Testis (tissue), 3 donors: ENCODE results near the gene GPR152. TPM values are rescaled to one million over a fixed set of nuclear protein-coding genes. Genes with fewer than 3 reads are reported as not detected.
"Not testable (repeated sequence)": the region's sequence is repeated elsewhere in the genome, so short reads cannot be mapped to it uniquely, and the experiment has no call there.

Experiments used
- DNase-seq: peaks from one replicate; pipeline ENCODE4 v3.0.0-alpha.2; 2019
- H3K27ac ChIP-seq, 2 donors: fragments of 200-600 bp; sonication (generic); one replicate each; pipeline ENCODE4 v1.5.1; 2019
- H3K27me3 ChIP-seq: fragments of 200-600 bp; sonication (generic); one replicate; pipeline ENCODE4 v1.5.1; 2019
- H3K36me3 ChIP-seq: fragments of 200-600 bp; sonication (generic); one replicate; pipeline ENCODE4 v1.5.1; 2017; ENCODE audit warnings: low read depth; ENCODE audit errors: missing control alignments
- H3K4me1 ChIP-seq: fragments of 200-600 bp; sonication (generic); one replicate; pipeline ENCODE4 v1.5.1; 2019
- H3K4me3 ChIP-seq, 2 donors: fragments of 200-600 bp; sonication (generic); one replicate each; pipeline ENCODE4 v1.5.1; 2017 to 2019
- H3K9me3 ChIP-seq: fragments of 200-600 bp; sonication (generic); one replicate; pipeline ENCODE4 v1.5.1; 2017
- CTCF ChIP-seq, 3 experiments: fragments of 450-650 bp in 2 of 3; fragments of 200-600 bp in 1 of 3; sonication (generic) in 1 of 3; IDR thresholded peaks; one replicate each; pipeline ENCODE4 v1.5.1; 2016 to 2019; ENCODE audit warnings: antibody characterized with exemption in 3 of 3, mild to moderate bottlenecking in 2 of 3, moderate library complexity in 1 of 3
- POLR2A ChIP-seq: fragments of 450-650 bp; IDR thresholded peaks from one replicate; pipeline ENCODE4 v1.6.1; 2017; ENCODE audit warnings: antibody characterized with exemption, mild to moderate bottlenecking, moderate library complexity
- WGBS, 2 donors: methylation state at CpG; one replicate each; pipeline ENCODE4 v1.1.5; 2018; 5-methylcytosine and 5-hydroxymethylcytosine counted together
- intact Hi-C: fragments of 100-400 bp; cut with DNase I; formaldehyde crosslinking; loops from one replicate; pipeline ENCODE4 v1.15.1; 2023; ENCODE audit warnings: low total_unique reads
- polyA plus RNA-seq: library from polyadenylated mRNA; stranded (reverse); fragments of 350-450 nt; fragmentation: Illumina TruSeq; extraction: RNeasy Lipid Tissue Mini Kit (QIAGEN cat#74804); gene quantifications from one replicate; pipeline ENCODE4 v1.2.3, GENCODE V29; 2014; ENCODE audit warnings: low read depth, low replicate concordance; ENCODE audit not compliant: insufficient read depth
- total RNA-seq, 2 donors: library from RNA; depleted of rRNA; stranded (reverse); fragments of >200 nt; gene quantifications; one replicate each; pipeline ENCODE4 v1.2.3, GENCODE V29; 2016

Gene GPR152
- total and polyA plus RNA-seq, 3 donors from 2014 or later = not detected

- TF ChIP-seq CTCF (IDR thresholded peaks at IDR 0.05) (no peak), POLR2A (no peak)
- 3 to 12% methylated on average over 5 of the region's 5 CpGs for WGBS, 2 donors
- H3K9me3 ChIP-seq = no peaks in the 10 kb centered on the region
- peak overlapping the region in 1 of 2 donors; percentile 91 for H3K27ac ChIP-seq
- no peak for DNase-seq
- peak overlapping the region; percentile 77 to 90 for H3K4me3 ChIP-seq
- peaks cover 12% of the 10 kb centered on the region for H3K4me1 ChIP-seq
- no peaks in the 10 kb centered on the region for H3K36me3 ChIP-seq
- no peaks in the 10 kb centered on the region for H3K27me3 ChIP-seq
- intact Hi-C loops = no loop called here
Measured at GRCh38 chr11:67468056-67468455, 15.5 kb upstream of the GPR152 start.

- H3K4me3 ChIP-seq = no peak overlapping the region
- peaks cover 12% of the 10 kb centered on the region for H3K4me1 ChIP-seq
- 70 to 80% methylated on average over 11 of the region's 11 CpGs for WGBS, 2 donors
- H3K9me3 ChIP-seq = no peaks in the 10 kb centered on the region
- intact Hi-C loops = no loop called here
- no peaks in the 10 kb centered on the region for H3K27me3 ChIP-seq
- H3K27ac ChIP-seq = no peak overlapping the region
- no peaks in the 10 kb centered on the region for H3K36me3 ChIP-seq
- no peak for DNase-seq
- TF ChIP-seq POLR2A = no peak
- TF ChIP-seq CTCF (IDR thresholded peaks at IDR 0.05) = no peak
Measured at GRCh38 chr11:67466962-67467771, 14.6 kb upstream of the GPR152 start.

DNA sequence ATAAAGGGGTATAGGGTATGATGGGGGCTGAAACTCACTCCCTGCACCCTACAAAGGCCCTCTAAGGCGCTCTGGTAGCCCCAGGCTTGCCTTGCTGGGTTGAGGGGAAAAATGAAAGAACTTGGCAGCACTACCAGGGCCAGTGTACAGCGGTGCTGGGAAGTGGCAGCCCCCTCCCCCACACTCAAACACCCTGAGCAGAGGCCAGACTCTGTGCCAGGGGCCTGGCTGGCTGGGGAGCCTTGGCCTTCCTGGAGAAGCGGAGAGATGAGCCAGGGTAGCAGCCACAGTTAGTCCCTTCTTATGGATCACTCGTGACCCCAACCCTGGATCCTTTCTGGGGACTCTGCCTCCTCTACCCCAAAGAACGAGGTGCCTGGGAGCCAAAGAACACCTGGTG, 13.8 kb upstream of the GPR152 start:
- Histone ChIP-seq H3K9me3 (no peaks in the 10 kb centered on the region), H3K36me3 (no peaks in the 10 kb centered on the region), H3K27ac (no peak overlapping the region), H3K4me1 (peaks cover 12% of the 10 kb centered on the region), H3K27me3 (no peaks in the 10 kb centered on the region), H3K4me3 (no peak overlapping the region)
- DNase-seq = no peak
- WGBS, 2 donors = 76 to 86% methylated on average over 5 of the region's 5 CpGs
- TF ChIP-seq CTCF (IDR thresholded peaks at IDR 0.05) = no peak
- intact Hi-C loops = no loop called here

- H3K27me3 ChIP-seq, H3K4me3 ChIP-seq, DNase-seq, H3K9me3 ChIP-seq, intact Hi-C loops, H3K36me3 ChIP-seq: not testable (repeated sequence)
- Histone ChIP-seq H3K27ac (peak overlapping the region in 1 of 2 donors; percentile 85), H3K4me1 (peaks cover 12% of the 10 kb centered on the region)
- 79 to 84% methylated on average over 2 of the region's 2 CpGs for WGBS, 2 donors
Measured at GRCh38 chr11:67465530-67465929, 13.0 kb upstream of the GPR152 start.

DNA sequence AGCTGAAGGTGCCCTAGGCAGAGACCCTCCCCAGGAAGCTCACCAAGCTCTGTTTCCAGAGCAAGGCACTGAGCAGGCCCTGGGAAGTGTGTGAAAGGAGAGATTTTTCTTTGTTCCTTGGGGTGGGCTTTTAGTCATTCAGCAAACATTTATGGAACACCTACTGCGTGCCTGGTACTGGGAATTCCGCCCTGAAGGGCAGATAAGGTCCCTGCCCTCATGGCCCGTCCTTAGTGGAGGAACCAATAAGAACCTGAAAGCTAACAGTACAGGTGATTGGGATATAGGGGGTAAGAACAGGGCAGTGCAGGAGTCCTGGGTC, 12.6 kb upstream of the GPR152 start:
- WGBS, 2 donors = 54 to 79% methylated on average over 3 of the region's 3 CpGs
- intact Hi-C loops = no loop called here
- peaks cover 12% of the 10 kb centered on the region for H3K4me1 ChIP-seq

More for the DNA sequence above, 12.6 kb upstream of the GPR152 start:
- TF ChIP-seq CTCF (IDR thresholded peaks at IDR 0.05) (no peak), POLR2A (no peak)
- H3K9me3 ChIP-seq = no peaks in the 10 kb centered on the region
- no peaks in the 10 kb centered on the region for H3K36me3 ChIP-seq
- peak overlapping the region; percentile 49 to 66 for H3K4me3 ChIP-seq
- no peaks in the 10 kb centered on the region for H3K27me3 ChIP-seq
- H3K27ac ChIP-seq = peak overlapping the region; percentile 85 to 87
- no peak for DNase-seq
